HG03103 (cell line): ENCODE data around the gene SEPSECS.

Source experiments
- ATAC-seq: cut with Tn5 transposase; IDR thresholded peaks from one replicate; pipeline ENCODE4 v1.9.1; 2021; ENCODE audit warnings: low read depth; ENCODE audit not compliant: unreplicated experiment

The SEPSECS gene

DNA sequence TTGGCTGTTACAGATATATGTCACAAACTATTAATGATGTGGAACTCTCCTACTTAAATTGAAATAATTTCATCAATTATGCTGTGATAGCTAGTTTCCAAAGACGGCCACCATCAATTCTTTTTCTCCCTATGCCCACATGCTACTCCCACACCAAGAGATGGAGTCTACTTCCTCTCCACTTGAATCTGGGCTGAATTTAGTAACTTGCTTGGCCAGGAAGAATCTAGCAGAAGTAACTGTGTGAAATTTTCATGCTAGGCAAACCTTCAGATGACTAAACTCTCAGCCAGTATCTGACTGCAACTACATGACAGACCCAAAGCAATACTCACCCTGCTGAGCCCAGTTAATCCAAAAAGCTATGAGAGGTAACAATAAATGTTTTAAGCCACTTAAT is 3.2 kb downstream of the SEPSECS start:
- no peak for ATAC-seq

DNA sequence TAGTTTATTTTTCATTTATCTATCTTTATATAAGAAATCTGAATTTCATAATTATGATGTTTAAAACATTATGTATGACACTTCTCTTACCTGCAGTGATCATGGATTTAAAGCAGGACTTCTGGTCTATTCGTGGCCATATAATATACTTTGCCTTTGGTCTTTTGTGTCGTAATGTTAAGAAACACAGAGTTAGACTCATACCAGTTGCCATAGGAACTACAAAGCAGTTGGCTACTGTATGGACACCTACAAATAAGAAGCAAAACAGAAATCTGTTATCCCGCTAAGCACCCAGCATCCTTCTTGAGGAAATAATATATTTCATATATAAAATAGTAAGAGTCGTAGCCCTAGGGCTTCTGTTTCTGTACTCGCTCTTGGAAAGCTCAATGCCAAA is 4.3 kb downstream of the SEPSECS start:
- ATAC-seq = no peak

DNA sequence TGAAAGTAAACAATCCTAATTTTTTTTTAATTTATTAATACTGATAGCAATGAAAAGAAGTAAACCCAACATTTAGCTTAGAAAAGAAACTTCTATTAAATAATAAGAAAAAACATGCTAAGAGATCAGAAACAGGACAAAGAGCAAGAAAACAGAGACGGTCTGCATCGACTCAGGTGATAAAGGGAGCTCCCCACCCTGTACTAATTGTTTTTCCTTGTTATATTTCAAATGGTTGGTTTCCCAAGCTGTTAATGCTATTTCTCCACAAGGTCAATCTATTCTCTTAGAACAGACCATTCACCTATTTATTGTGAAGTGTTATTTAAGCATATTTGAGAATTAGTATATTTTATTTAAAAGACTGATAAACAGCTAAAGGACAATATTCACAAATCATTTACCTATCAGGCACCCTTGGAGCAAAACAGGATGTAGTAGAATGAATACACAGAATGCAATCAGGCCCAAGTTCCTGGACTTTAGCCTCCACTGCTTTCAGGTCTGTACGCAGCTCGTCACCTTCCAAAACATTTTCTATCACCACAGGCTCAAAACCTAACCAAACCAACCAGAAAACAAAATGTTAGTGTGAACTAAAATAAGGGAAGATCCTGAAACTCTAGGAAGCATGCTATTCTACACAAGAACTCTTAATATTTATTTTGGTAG is 5.5 kb downstream of the SEPSECS start:
- ATAC-seq = no peak

DNA sequence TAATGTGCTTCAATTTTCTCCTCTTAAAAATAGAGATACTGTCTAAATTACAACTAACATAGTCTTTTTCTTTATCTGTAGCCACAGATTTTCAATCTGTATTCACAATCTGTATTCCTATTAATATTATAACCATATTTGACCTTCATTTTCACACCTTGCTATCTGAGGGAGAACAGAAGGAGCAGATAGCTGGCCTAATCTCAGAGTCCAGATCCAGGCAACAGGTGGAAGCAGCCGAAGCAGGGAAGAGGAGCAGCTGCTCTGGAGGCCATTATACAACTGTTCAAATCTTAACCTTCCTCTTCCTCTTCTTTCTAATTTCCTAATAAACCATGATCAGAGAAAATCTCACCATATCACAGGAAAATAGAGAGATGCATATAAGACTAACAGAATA is 14.2 kb downstream of the SEPSECS start:
- ATAC-seq = no peak

DNA sequence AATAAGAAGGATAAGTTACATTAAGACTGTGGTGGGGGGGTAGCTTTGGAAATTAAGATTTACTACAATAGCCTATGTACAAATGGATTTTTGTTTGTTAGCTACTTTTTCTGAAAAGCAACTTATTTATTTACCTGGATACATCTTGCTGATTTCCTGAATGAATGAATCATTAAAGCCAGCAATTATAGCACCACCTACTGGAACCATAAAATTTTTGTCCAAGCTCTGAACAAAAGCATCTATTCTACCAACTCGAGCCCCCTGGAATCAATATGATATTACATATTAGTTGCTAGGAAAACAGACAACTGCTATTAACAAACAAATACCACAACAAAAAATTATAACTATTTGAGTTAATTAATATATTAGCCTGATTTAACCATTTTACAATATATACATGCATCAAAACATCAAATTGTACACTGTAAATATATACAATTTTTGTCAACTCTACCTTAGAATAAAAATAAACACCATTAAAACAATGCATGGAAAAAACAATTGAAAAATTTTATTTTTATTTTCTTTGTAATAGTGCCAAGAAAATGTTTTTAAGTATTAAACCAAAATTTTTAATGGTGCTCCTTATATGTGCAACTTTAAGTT is 15.3 kb downstream of the SEPSECS start:
- no peak for ATAC-seq

DNA sequence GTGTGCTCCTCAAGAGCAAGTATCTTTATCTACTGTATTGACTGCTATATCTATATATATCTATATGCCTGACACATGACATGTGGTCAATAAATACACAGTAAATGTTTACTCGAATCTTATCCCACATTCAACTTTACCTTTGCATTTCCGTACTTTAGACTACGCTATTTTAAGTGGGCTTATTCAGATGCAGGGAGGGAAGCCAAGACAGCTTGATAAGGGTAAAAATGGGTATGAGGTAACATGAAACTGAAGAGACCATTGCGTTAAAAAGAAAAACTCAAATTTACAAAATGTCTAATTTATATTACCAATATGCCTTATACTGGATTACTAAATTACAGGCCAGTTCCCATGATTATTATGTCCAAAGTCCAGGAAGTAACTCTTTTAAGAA is 17.8 kb downstream of the SEPSECS start:
- no peak for ATAC-seq

DNA sequence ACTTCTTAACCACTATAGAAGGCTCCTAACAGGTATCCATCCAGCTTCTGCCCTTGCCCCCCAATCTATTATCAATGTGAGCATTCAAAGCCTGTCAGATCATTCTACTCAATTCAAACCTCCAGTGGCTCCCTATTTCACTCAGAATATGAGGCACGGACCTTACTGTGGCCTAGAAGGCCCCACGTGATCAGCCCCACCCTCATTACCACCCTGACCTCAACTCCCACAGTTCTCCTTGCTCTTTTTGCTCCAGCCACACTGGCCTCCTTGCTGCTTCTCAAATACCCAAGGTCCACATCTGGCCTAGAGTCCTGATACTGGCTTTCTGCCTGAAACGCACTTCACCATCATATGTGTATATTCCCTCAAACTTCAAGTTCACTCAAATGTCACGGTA is 18.7 kb downstream of the SEPSECS start:
- ATAC-seq = no peak

DNA sequence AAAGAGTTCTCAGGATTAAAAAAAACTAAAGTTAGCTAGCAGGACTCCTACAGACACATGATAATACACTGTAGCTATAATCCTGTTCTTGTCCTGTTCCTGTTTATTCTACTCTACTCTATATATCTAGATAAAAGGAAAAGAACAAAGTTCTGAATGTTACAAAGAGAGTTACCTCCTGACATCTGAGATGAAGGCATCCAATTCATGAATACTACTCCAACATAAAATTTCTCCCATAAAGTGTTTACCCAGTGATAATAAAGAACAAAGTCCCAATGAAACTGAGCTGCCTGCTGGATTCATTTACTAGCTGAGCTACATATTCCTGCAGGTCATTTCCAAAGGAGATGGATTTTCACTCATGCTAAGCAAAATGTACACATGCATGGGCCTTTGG is 27.1 kb downstream of the SEPSECS start:
- ATAC-seq = no peak

DNA sequence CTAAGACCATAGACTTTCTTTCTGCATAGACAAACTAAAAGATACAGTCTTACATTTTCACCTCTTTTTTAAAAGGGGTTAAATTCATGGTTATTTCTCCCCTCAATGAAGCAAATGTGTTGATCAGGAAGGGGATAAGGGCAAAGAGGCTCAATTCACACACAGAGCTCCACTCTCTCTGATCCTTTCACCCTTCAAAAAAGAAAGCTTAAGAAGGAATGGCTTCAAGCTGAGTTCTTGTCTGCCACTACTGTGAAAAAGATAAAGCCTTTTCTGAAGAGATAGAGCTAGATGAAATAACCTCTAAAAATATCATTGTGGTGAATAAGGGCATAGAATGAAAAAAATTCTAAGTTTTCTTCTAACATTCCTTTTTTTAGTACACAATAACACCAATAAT is 28.3 kb downstream of the SEPSECS start:
- ATAC-seq = no peak

DNA sequence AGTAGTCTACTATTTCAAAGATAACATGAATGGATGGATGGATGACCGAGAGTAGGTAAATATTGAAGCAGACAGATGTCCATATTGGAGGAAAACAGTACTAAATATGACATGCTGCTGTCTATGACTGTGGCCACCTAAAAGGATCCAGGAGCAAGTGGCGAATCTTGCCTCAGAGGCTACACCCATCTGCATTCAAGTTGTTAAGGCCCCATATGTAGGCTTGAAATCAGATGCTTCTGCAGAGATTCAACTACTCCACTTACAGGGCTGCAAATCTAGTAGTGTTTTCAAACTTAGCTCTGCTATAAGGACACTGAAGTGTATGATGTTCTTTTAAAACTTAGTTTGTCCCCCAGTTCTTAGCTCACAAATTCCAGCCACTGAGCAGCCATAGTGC is 28.9 kb downstream of the SEPSECS start:
- ATAC-seq = no peak

DNA sequence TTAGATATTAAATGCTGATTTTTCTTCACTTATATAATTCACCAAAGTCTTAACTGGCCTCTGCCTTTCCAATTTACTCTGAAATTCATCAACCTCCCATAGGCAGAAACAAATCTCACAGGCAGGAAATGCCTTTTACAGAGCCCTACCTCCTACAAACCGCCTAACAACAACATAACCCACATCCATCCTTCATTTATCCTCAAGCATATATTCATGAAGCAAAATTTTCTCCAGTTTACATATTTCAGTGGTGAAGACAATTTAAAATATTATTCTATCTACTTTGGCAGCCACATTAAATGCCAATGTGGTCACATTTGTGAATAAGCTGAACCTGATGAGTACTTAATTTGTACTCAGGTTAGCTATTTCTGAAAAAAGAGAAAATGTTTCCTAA is 30.3 kb downstream of the SEPSECS start:
- no peak for ATAC-seq

DNA sequence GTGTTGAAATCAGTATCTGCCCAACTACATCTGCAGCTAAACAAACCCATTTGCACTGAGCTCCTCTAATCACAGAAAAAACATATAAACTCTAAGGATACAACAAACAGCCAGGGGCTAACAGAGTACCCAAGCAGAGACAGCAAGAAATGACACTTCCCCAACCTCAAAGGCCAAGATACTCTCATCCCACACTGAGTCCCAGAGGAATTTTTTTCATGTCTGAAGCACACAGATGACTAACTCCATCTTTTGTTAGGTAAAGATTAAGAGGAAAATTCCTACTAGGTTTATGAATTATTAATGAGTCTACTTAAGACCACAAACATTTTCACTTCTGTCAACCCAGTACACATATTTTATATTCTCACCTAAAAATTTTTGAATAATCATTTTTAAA is 31.6 kb downstream of the SEPSECS start:
- no peak for ATAC-seq

DNA sequence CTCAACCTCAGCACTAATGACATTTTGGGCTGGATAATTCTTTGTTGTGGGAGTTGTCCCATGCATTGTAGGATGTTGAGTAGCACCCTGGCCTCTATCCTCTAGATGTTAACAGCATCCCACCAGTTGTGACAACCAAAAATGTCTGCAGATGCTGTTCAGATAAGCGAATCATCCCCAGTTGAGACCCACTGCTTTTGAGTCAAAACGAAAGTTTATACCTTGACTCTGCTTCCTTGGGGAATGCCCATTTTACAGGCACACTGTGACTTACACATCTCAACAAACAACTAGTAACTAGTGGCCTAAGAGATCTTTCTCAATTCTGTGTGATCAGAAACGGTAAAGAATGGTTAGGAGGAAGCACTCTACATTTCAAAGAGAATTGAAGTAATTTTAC is 37.0 kb downstream of the SEPSECS start:
- peak; percentile 90 for ATAC-seq

DNA sequence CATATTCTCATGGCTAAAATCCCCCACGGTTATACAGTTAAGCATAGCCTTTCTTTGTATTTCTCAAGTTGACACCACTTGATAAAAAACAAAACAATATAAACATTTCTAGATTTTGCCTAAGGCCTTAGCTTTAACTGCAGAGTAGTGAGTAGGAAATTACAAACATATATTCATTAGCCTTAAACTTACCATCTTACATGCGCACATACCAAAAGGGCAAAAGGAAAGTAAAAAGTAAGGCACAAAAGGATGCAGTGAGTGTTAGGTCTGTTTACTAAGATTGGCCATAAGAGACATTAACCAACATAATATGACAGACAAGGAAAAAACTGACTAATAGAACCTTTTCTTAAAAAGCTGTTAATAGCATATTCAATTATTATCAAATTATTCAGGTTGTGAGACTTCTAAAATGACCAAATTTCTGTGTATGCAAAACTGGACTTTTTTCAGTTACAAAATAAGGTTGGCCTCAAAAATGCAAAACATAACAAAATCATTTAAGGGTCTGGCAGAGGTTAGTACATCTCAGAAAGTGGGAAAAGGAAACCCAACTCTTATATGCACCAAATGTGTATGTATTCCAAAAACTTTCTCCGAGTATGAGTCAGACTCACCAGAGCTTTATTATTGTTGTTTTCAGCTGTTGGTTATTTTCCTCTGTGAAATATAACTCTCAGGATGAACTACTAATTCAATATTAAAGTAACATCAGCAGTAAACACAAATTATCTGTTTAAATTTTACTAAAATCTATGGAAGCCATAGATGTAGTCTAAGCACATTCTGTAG is 39.9 kb downstream of the SEPSECS start:
- ATAC-seq = no peak

DNA sequence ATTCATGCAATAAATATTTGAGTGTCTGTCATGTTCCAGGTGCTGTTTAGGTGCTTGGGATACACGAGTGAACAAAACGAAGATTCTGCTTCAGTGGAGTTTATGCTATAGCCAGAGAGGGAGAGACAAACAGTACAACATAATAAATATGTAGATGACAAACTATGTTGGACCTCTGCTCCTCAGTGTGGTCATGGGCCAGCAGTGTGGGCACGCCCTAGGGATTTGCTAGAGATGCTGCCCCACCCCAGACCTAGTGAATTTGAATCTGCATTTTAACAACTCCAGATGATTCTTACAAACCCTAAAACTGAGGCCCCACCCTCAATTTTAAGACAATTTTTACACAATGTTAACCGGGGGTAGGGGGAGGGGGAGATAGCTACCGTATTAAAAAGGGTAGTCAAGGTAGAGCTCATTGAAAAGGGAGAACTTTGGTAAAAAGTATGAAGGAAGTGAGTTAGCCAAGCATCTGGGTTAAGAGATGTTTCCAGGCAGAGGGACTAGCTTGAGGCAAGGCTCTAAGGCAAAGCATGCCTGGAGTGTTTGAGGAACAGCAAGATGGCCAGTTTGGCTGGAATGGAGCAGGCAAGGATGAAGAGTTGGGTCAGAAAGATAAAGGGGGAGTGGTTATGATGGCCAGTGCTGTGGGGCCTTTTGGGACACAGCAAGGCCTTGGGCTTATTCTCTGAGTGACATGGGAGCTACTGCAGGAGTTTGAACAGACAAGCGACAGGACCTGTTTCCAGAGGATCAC is 42.4 kb downstream of the SEPSECS start:
- ATAC-seq = no peak

DNA sequence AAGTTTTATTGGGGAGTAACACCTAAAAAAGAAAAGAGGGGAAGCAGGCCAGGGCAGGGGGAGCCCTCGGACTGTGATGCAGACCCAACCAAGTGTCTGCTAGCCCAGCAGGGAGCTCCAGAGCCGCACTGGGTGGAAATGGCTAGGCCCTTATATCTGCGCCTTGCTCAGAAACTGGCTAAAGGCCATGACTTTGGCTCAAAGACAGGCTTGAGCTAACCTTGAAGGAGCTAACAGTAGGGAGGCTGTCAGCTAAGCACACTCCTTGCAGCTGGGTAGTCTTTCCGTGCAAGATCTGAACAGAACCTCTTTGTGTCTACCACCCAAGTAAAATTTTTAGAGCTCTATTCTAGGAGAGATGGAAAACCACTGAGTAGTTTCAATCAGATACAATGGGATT is 43.0 kb downstream of the SEPSECS start:
- no peak for ATAC-seq

DNA sequence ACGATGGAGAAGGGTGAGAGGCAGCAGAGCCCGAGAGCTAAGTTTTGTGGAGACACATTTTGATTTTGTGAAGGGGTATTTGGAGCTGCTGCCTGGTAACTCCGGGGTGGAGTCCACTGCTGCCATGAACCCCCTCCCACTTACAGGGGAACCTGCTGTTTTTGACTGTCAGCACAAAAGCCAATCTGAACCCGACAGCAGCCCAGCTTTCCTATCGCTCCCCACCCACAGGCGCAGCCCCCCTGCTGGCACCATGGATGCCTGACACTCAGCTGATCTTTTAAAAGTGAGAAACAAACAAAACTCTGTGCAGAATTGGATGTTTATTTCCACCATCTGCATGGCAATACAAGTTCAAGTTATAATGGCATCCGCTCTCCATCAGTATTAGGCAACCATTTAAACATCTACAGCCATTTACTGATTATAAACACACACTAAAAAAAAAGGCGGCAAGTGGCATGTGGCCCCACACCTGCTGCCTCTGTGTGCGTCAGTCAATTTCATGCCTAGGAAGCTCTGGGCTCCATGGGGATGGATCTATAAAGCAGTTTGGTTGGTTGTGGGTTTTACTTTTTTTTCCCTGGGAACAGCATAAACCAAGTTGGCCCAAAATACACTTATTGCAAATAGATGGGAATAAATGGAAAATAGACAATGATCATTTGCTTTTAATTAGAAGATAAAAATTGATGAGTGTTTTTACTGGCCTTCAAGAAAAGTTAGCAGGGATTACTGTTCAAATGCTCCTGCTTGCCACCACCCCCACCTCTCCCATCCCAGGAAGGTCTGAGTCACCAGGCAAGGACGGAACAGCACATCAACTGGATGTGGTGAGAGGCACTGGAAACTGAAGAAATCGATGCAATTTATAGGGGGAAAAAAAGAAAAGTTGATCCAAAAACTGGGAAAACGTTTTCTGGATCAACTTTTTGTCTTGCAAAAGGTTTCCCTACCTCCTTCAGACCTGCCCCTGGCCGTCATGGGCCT is 46.0 kb downstream of the SEPSECS start:
- ATAC-seq = no peak

DNA sequence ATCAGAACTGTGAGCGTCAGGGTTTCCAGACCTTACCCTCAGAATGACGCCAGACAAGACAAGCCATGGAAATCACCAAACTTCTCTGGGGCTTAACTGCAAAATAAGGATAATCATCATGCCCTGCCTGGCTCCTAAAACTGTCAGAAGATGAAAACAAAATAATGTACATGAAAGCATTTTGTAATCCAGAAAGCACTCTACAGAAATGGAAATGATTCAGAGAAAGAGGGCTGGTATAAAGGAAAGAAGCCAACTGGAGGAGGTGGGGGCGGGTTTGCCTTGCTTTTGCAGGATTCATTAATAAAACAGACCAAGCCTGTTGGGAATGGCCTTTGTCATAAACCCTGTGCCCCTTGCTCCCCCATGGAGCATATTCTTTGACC is 47.3 kb downstream of the SEPSECS start:
- no peak for ATAC-seq

DNA sequence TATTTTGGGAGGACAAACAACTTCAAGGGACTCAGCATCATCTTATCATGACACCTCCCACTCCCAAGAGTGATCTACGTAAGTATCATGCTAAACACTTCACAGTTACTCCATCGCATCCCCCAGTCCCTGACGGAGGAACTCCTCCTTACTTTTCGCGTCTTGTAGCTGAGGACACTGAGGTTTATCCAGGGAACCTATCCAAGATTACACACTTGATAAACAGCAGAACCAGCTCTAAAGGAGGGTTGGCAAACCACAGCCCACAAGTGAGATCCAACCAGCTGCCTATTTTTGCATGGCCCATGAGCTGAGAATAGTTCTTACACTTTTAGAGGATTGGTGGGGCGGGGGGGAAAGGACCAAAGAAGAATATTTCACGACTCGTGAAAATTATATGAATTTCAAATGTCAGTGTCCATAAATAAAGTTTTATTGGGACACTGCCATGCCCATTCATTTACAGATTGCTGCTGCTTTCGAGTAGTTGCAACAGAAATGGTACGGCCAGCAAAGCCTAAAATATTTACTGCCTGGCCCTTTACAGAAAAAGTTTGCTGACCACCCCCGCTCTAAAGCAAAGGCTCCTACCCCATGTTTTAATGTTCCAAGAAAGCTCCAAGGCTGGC is 47.8 kb downstream of the SEPSECS start:
- ATAC-seq = no peak
